Liver (tissue), 9 donors: ENCODE measurements around the gene FHL5. TPM values are rescaled to one million over a fixed set of nuclear protein-coding genes. Genes with fewer than 3 reads are reported as not detected.
"Not testable (repeated sequence)": the region's sequence is repeated elsewhere in the genome, so short reads cannot be mapped to it uniquely, and the experiment has no call there.

Experiments used
- DNase-seq: peaks from one replicate; pipeline ENCODE4 v3.0.0-alpha.2; 2017; ENCODE audit warnings: low spot score
- H3K27ac ChIP-seq, 2 donors: one replicate each; pipeline ENCODE4 v1.7.0; 2013; ENCODE audit warnings: inconsistent platforms in 2 of 2, low read length in 2 of 2, control low read depth in 1 of 2, low read depth in 1 of 2, mild to moderate bottlenecking in 1 of 2
- H3K27me3 ChIP-seq, 4 donors: one replicate each; pipeline versions ENCODE4 v1.6.1 to v1.7.0; 2013; ENCODE audit warnings: low read length in 3 of 4, inconsistent platforms in 1 of 4, mild to moderate bottlenecking in 1 of 4, moderate library complexity in 1 of 4; ENCODE audit not compliant: control insufficient read depth in 4 of 4, insufficient read depth in 4 of 4
- H3K36me3 ChIP-seq, 4 donors: one replicate each; pipeline versions ENCODE4 v1.6.1 to v1.7.0; 2013; ENCODE audit warnings: low read length in 3 of 4, mild to moderate bottlenecking in 3 of 4, low read depth in 1 of 4, moderate library complexity in 1 of 4; ENCODE audit not compliant: control insufficient read depth in 4 of 4, insufficient read depth in 3 of 4
- H3K4me1 ChIP-seq, 4 donors: one replicate each; pipeline versions ENCODE4 v1.6.1 to v1.7.0; 2013; ENCODE audit warnings: low read length in 3 of 4, mild to moderate bottlenecking in 3 of 4, moderate library complexity in 1 of 4; ENCODE audit not compliant: control insufficient read depth in 4 of 4, insufficient read depth in 4 of 4
- H3K4me3 ChIP-seq, 3 donors: one replicate each; pipeline versions ENCODE4 v1.6.1 to v1.7.0; 2013; ENCODE audit warnings: low read length in 3 of 3, control low read depth in 1 of 3, low read depth in 1 of 3, mild to moderate bottlenecking in 1 of 3
- H3K9ac ChIP-seq, 2 donors: one replicate each; pipeline ENCODE4 v1.7.0; 2013; ENCODE audit warnings: low read length in 2 of 2, mild to moderate bottlenecking in 2 of 2, moderate library complexity in 2 of 2, control low read depth in 1 of 2, low read depth in 1 of 2
- H3K9me3 ChIP-seq, 4 donors: one replicate each; pipeline versions ENCODE4 v1.6.1 to v1.7.0; 2013; ENCODE audit warnings: low read length in 3 of 4; ENCODE audit not compliant: control insufficient read depth in 4 of 4
- EGR1 ChIP-seq, 2 donors: IDR thresholded peaks; 2 replicates each; pipeline ENCODE4 v1.6.1; 2016 to 2018; ENCODE audit warnings: antibody characterized with exemption in 2 of 2, low read depth in 2 of 2
- FOXA1 ChIP-seq: IDR thresholded peaks from 2 replicates; pipeline ENCODE4 v1.6.1; 2016; ENCODE audit warnings: antibody characterized with exemption
- FOXA2 ChIP-seq: IDR thresholded peaks from 2 replicates; pipeline ENCODE4 v1.6.1; 2016; ENCODE audit warnings: antibody characterized with exemption
- GABPA ChIP-seq, 2 donors: IDR thresholded peaks in 1 of 2; conservative IDR thresholded peaks in 1 of 2; 2 replicates each; pipeline ENCODE4 v1.6.1; 2016; ENCODE audit warnings: antibody characterized with exemption in 2 of 2, mild to moderate bottlenecking in 1 of 2, moderate library complexity in 1 of 2
- HNF4A ChIP-seq, 2 donors: conservative IDR thresholded peaks; 2 replicates each; pipeline ENCODE4 v1.6.1; 2016; ENCODE audit warnings: antibody characterized with exemption in 2 of 2, mild to moderate bottlenecking in 2 of 2
- MAX ChIP-seq: IDR thresholded peaks from 2 replicates; pipeline ENCODE4 v1.6.1; 2016; ENCODE audit warnings: antibody characterized with exemption
- NR2F2 ChIP-seq: IDR thresholded peaks from 2 replicates; pipeline ENCODE4 v1.6.1; 2016; ENCODE audit warnings: antibody characterized with exemption
- RAD21 ChIP-seq, 2 donors: IDR thresholded peaks; 2 replicates each; pipeline ENCODE4 v1.6.1; 2016; ENCODE audit warnings: antibody characterized with exemption in 2 of 2, mild to moderate bottlenecking in 2 of 2
- RXRA ChIP-seq, 2 donors: IDR thresholded peaks; 2 replicates each; pipeline ENCODE4 v1.6.1; 2017 to 2018; ENCODE audit warnings: antibody characterized with exemption in 2 of 2, mild to moderate bottlenecking in 1 of 2
- YY1 ChIP-seq: IDR thresholded peaks from 2 replicates; pipeline ENCODE4 v1.6.1; 2016; ENCODE audit warnings: antibody characterized with exemption, mild to moderate bottlenecking
- ZBTB33 ChIP-seq: IDR thresholded peaks from 2 replicates; pipeline ENCODE4 v1.6.1; 2016; ENCODE audit warnings: antibody characterized with exemption
- WGBS: extraction: QIAGEN DNeasy Blood & Tissue Kit; methylation state at CpG from one replicate; pipeline ENCODE4 v1.1.7; 2013; 5-methylcytosine and 5-hydroxymethylcytosine counted together
- polyA plus RNA-seq, 2 donors: library from polyadenylated mRNA; stranded (reverse) in 1 of 2; unstranded in 1 of 2; fragments of 200-250 nt in 1 of 2; fragments of >200 nt in 1 of 2; fragmentation: Nextera tagmentation in 1 of 2; extraction: Ambion mirVana in 1 of 2; gene quantifications; one replicate each; pipeline versions ENCODE4 v1.2.1 to v1.2.3, GENCODE V29; 2013 to 2015
- total RNA-seq, 2 donors: library from RNA; depleted of rRNA; stranded (reverse); fragments of >200 nt; gene quantifications; one replicate each; pipeline ENCODE4 v1.2.3, GENCODE V29; 2014
- TF ChIP-seq, protein P1 (sequence below): fragments of 150-350 bp; IDR thresholded peaks from 2 replicates; pipeline ENCODE4 v1.5.1; 2017; ENCODE audit warnings: improper control_type of control experiment, low read depth, low read length; ENCODE audit not compliant: missing input control
- donor health status: healthy.
- donor health status: healthy.
- donor health status: healthy.
- donor health status: healthy.
- donor health status: healthy.

FHL5 gene
- total and polyA plus RNA-seq, 4 donors: 0.22 to 0.42 (median 0.33) TPM; not detected in 1

DNA sequence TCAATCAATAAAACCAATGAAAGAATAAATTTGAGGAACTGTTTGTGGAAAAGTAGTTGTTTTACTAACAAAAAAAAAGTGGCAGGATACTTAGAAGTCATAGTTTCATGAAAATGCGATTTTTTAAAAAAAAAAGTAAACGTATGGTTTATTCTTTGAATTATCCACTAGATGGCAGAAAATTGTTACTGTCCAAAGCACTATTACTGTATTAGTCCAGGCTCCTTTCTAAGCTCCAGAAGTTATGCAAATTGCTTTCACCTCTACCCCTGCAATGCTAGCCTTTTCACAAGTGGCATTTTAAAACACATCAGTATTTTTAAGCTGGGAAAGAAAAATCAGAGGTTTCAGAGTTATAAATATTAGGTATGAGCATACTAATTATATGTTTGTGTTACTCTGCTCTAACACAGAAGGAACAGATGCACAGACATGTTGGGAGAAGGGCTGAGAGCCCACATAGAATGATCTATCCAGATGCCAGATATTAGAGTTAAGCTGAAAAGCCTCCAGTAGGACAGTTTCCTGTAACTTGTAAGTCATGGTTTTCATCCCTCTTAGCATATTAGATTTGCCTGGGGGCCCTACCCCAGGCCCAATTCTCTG, 63.9 kb downstream of the FHL5 start:
- peaks cover 0 to 1% (median 0%) of the 10 kb centered on the region in 4 donors for H3K4me1 ChIP-seq
- H3K27ac ChIP-seq: no peak overlapping the region
- peak; percentile 74 to 75 for TF ChIP-seq RAD21 (IDR thresholded peaks at IDR 0.05)
- TF ChIP-seq FOXA2: no peak
- TF ChIP-seq, protein P1, sequence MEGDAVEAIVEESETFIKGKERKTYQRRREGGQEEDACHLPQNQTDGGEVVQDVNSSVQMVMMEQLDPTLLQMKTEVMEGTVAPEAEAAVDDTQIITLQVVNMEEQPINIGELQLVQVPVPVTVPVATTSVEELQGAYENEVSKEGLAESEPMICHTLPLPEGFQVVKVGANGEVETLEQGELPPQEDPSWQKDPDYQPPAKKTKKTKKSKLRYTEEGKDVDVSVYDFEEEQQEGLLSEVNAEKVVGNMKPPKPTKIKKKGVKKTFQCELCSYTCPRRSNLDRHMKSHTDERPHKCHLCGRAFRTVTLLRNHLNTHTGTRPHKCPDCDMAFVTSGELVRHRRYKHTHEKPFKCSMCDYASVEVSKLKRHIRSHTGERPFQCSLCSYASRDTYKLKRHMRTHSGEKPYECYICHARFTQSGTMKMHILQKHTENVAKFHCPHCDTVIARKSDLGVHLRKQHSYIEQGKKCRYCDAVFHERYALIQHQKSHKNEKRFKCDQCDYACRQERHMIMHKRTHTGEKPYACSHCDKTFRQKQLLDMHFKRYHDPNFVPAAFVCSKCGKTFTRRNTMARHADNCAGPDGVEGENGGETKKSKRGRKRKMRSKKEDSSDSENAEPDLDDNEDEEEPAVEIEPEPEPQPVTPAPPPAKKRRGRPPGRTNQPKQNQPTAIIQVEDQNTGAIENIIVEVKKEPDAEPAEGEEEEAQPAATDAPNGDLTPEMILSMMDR: peak; percentile 26
- no peaks in the 10 kb centered on the region for H3K36me3 ChIP-seq
- WGBS: 7% methylated on average over 2 of the region's 2 CpGs
- no peaks in the 10 kb centered on the region for H3K9me3 ChIP-seq
- no peaks in the 10 kb centered on the region for H3K27me3 ChIP-seq
- H3K9ac ChIP-seq: no peak overlapping the region
- no peak for DNase-seq
- H3K4me3 ChIP-seq: no peak overlapping the region

- Histone ChIP-seq H3K4me3 (no peak overlapping the region), H3K4me1 (peaks cover 0 to 1% (median 0%) of the 10 kb centered on the region in 4 donors), H3K9ac (no peak overlapping the region), H3K36me3 (no peaks in the 10 kb centered on the region), H3K27me3 (no peaks in the 10 kb centered on the region), H3K27ac (no peak overlapping the region), H3K9me3 (no peaks in the 10 kb centered on the region)
- no peak for TF ChIP-seq NR2F2
- TF ChIP-seq RXRA (IDR thresholded peaks at IDR 0.05): no peak
- no peak for TF ChIP-seq YY1
- no peak for TF ChIP-seq HNF4A (conservative IDR thresholded peaks at IDR 0.05)
- no peak for TF ChIP-seq MAX
- TF ChIP-seq ZBTB33: no peak
- no peak for TF ChIP-seq EGR1 (IDR thresholded peaks at IDR 0.05; ENCODE audit: low read depth in 2 of 2)
- no peak for TF ChIP-seq FOXA2
- no peak for TF ChIP-seq GABPA (IDR thresholded peaks at IDR 0.05 in 1 of 2, conservative IDR thresholded peaks at IDR 0.05 in 1 of 2)
- TF ChIP-seq FOXA1: no peak
- 28% methylated on average over 3 of the region's 3 CpGs for WGBS
- no peak for DNase-seq
Observed at GRCh38 chr6:96631248-96631647, 68.3 kb downstream of the FHL5 start.

GRCh38 chr6:96637979-96638378, 75.1 kb downstream of the FHL5 start:
- H3K9ac ChIP-seq, H3K4me1 ChIP-seq, H3K4me3 ChIP-seq, H3K36me3 ChIP-seq, DNase-seq, H3K27ac ChIP-seq, H3K27me3 ChIP-seq, H3K9me3 ChIP-seq: not testable (repeated sequence)
- 69% methylated on average over 10 of the region's 10 CpGs for WGBS
